ENCODE data around the gene RSPO3.
"Not testable (repeated sequence)": the region's sequence is repeated elsewhere in the genome, so short reads cannot be mapped to it uniquely, and the experiment has no call there.

The RSPO3 gene

GRCh38 chr6:127204281-127204680 is 85.8 kb downstream of the RSPO3 start:
- no peak for DNase-seq (ENCODE audit: low read depth in 2 of 2)

GRCh38 chr6:127205036-127205435 is 86.6 kb downstream of the RSPO3 start:
- DNase-seq (ENCODE audit: low read depth in 2 of 2): no peak

DNA sequence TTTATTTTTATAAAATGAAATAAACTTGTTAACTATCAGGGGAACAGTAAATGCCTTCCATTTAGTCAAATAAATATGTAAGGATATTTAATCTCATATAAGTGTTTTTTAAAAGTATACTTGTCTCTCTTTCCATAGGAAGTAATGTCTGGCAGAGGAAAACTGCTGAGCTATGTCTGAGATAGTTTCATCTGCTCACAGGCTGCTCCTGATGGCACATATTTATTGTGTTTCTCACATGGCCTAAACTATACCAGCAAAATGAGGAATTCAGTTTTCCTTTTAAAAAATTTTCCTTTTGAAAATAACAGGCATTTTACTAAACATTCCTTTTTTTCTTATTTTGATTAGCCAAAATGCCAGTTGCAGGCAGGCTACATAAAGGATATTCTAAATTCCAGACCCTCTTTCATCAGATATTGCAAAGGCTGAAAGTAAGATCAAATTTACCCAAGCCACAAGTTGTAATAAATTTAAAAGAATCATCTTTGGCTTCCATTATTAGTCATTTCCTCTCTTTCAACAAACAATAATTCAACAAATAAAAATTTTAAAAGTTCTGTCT is 88.1 kb downstream of the RSPO3 start:
- DNase-seq (ENCODE audit: low read depth in 2 of 2): no peak

DNA sequence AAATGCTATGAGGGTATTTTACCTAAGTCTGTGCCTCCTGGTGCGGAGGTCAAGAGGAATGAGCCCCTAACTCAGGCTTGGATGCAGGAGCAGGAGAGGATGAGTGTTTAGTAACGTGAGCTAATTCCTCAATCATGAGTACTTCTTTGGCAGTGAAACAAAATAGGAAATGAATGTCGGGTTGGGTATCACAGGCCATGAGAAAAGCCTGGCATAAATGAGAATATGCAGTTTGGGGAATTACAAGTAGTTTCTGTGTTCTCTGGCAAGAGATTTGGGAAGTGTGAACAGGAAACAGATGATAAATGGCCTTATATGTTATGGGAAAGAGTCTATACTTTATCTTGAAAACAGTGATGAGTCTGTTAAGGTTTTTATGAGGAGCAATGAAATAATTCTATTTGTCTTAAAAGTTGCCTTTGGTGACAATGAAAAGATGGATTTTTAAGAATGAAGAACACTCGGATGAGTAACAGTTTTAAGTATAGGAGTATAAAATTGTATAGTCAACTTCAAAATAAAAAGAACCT is 89.2 kb downstream of the RSPO3 start:
- no peak for DNase-seq (ENCODE audit: low read depth in 2 of 2)

- no peak for DNase-seq (ENCODE audit: low read depth in 2 of 2)
Measured at GRCh38 chr6:127210725-127211124, 92.3 kb downstream of the RSPO3 start.

DNA sequence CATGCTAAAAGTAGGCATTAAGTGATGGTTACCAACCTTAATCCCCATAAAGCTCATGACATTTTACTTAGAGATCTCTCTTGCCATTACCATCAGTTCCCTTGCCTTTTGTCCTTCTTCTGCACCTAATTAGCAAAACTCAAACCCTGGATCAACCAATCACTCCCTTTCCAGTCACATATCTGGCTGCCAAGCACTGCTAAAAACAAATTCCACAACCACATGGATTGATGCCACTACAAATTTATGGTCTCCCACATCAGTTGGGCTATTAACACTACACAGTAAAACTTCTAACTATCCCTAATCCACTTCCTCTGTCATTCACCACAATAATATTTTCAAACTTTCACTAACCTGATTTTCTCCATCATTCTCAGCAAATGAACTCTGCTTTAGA is 93.9 kb downstream of the RSPO3 start:
- no peak for DNase-seq (ENCODE audit: low read depth in 2 of 2)

GRCh38 chr6:127214032-127214431 is 95.6 kb downstream of the RSPO3 start:
- not testable (repeated sequence) for DNase-seq (ENCODE audit: low read depth in 2 of 2)

- not testable (repeated sequence) for DNase-seq (ENCODE audit: low read depth in 2 of 2)
Measured at GRCh38 chr6:127214531-127214930, 96.1 kb downstream of the RSPO3 start.

GRCh38 chr6:127215931-127216330 is 97.5 kb downstream of the RSPO3 start:
- DNase-seq (ENCODE audit: low read depth in 2 of 2): no peak

- DNase-seq (ENCODE audit: low read depth in 2 of 2): no peak
Measured at GRCh38 chr6:127216810-127217789, 98.6 kb downstream of the RSPO3 start.

GRCh38 chr6:127219869-127220268 is 101.4 kb downstream of the RSPO3 start:
- DNase-seq (ENCODE audit: low read depth in 2 of 2): no peak

- DNase-seq (ENCODE audit: low read depth in 2 of 2): no peak
Measured at GRCh38 chr6:127221201-127221600, 102.7 kb downstream of the RSPO3 start.

GRCh38 chr6:127222418-127222817 is 103.9 kb downstream of the RSPO3 start:
- no peak for DNase-seq (ENCODE audit: low read depth in 2 of 2)

GRCh38 chr6:127225497-127225896 is 107.0 kb downstream of the RSPO3 start:
- no peak for DNase-seq (ENCODE audit: low read depth in 2 of 2)

DNA sequence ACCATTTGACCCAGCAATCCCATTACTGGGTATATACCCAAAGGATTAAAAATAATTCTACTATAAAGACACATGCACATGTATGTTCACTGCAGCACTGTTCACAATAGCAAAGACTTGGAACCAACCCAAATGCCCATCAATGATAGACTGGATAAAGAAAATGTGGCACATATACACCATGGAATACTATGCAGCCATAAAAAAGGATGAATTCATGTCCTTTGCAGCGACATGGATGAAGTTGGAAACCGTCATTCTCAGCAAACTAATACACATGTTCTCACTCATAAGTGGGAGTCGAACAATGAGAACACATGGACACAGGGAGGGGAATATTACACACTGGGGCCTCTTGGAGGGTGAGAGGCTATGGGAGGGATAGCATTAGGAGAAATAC is 115.3 kb downstream of the RSPO3 start:
- not testable (repeated sequence) for DNase-seq (ENCODE audit: low read depth in 2 of 2)

DNA sequence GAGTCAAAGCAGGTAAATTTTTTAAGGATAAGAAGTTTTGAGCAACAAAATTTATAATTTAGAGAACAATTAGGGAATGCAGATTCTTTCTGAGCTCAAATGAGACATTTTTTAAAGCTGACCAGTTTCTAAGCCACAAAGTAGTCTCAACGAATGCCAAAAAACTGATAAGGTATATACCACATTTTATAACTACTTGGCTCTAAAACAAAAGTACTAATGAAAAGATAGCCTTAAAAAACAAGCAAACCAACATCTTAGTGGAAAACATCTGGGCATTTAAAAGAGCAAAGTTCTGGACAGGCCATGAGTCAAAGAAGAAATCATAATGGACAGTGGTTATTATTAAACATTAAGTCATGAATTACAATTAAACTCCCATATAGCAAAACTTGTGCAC is 125.0 kb downstream of the RSPO3 start:
- no peak for DNase-seq (ENCODE audit: low read depth in 2 of 2)
